GM23248 (cell line): ENCODE results near the gene KCNMA1.

Source experiments
- EZH2 ChIP-seq: fragments of 200-600 bp; sonication (generic); IDR thresholded peaks from 2 replicates; pipeline ENCODE4 v1.6.1; 2018; ENCODE audit warnings: antibody characterized with exemption, mild to moderate bottlenecking; ENCODE audit not compliant: insufficient read depth, poor library complexity, severe bottlenecking
- EZH2phosphoT487 ChIP-seq: fragments of 200-600 bp; sonication (generic); IDR thresholded peaks from 2 replicates; pipeline ENCODE4 v1.6.1; 2018; ENCODE audit warnings: antibody characterized with exemption, moderate library complexity, mild to moderate bottlenecking, low read depth; ENCODE audit not compliant: insufficient read depth

DNA sequence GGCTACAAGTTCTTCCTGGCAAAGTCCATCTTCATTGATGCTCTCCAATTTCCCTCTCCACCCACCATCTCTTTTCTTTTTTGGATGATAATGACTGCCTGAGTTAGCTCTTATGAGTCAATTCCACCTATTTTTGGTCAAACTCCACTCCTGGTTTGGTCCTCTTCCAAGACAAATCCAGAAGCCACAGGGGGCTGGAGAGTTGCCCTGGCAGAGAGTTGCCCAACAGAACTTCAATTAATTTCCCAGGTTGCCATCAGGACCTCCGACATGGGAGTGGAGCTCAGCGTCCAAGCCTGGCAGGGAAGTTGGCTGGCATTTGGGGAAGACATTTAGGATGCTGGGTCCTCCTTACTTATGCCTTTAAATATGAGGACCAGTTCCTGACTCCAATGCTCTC lies 29.2 kb upstream of the KCNMA1 start:
- TF ChIP-seq EZH2 (no peak), EZH2phosphoT487 (no peak)
